Activated CD4-positive, CD25-positive, alpha-beta regulatory T cell treated with anti-CD3 and anti-CD28 coated beads, Interleukin-2, amount 50 U/mL, for 16 hours (primary cell): ENCODE measurements around the gene GTPBP1.

Experiments used
- DNase-seq: peaks from one replicate; pipeline ENCODE4 v3.0.0-alpha.2; 2020; ENCODE audit warnings: low read depth, low spot score

GTPBP1 gene

DNA sequence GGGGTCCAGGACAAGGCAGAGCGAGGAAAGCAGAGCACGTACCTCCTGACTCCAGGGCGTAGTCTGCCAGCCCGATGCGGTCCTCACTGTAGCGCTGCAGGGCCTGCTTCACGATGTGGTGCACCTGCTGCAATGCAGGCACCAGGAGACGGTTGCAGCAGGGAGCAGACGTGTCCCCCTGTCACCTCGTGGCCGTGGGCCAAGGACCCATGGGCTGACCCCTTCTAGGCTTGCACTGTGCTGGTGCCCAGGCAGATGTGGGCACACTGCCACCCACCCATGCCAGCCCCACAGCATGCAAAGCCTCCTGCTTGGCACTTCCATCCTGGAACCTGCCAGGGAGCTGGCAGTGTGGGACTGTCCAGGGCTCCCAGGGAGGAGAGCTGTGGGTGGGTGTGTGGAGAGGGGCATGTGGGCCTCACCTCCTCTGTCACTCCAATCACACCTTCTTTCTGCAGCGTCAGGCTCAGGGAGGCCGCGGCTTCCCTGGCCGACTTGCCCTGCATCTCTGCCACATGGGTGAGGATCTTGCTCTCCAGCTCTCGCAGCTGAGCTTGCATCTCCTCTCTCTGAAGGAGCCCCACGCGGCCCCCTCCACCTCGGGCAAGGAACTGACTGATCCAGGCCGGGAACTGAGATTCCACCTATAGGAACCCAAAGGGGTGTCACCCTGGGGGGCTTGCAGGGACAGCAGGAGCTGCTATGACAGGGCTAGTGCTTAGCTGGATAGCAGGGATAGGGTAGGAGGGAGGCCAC lies 33.7 kb downstream of the GTPBP1 start:
- DNase-seq, result no peak

DNA sequence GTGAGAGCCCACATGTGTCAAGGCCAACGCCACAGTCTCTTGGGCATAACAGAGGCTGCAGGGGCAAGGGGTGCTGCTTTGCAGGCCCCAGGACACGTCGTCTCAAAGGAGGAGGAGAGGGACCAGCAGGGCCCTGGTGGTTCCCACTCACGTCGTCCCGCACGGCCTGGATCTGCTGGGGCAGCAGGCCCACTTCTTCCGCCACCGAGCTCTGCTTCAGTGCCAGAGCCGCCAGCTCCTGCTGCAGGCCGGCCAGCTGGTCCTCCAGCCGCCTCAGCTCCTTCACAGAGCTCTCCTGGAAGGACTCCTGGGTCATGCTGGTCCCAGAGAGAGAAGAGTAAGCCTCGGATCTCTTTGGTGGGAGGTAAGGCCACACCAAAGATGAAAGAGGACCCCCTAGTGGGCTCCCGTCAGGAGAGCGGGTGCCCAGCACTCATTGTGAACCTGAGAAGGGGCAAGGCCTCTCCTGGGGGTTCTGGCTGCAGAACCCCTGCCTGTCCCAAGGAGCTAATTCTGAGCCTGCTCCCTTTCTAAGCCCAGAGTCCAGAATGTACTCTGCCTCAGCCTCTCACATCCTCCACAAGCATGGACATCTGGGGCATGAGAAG lies 34.5 kb downstream of the GTPBP1 start:
- DNase-seq, result no peak

DNA sequence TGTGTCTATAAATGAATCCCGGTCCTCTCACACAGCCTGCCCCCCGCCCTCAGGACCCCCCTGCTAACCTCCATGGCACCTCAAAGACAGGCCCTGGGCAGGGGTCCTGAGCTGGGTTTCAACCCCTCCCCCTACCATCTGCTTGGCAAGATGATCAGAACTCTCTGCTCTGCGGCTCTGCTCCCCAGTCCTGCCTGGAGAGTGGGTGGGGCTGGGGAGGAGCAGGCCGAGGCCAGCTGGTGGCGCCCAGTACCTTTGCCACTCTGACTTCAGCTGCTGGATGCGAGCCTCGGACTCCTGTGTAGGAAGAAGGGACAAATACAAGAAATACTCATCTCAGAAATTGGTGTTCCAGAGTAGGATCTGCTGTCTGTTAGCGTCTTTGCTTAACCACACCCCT lies 35.0 kb downstream of the GTPBP1 start:
- no peak for DNase-seq

DNA sequence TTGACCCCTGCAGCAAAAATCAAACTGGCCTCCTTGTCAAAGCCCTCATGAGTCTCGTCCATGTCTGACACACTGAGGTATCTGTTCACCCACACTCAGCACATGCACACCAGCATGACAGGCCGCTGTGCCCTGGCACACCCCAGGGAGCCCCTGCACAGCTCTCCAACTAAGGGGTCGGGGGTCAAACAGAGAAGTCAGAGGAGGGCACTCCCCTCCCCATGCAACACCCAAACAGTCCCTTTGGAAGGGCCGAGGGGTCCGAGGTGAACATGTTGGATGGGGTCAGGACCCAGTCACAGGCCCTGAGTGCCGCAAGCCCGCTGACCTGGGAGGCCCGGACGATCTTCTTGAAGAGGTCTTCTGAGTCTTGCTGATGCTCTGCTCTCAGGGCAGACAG lies 35.4 kb downstream of the GTPBP1 start:
- no peak for DNase-seq

DNA sequence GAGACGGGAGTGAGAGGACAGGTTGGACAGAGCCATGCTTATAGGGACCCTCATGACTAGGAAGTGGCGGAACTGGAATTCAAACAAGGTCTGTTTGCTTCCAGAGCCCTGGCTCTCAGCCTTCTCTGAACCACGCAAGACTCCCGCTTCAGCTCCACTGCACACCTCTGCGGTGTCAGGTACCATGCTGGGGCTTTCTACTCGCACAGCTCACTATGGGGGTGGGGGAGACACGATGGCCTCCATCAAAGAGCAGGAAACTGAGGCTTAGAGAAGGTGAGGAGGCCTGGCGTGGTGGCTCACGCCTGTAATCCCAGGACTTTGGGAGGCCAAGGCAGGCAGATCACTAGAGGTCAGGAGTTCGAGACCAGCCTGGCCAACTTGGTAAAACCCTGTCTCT lies 35.8 kb downstream of the GTPBP1 start:
- no peak for DNase-seq

DNA sequence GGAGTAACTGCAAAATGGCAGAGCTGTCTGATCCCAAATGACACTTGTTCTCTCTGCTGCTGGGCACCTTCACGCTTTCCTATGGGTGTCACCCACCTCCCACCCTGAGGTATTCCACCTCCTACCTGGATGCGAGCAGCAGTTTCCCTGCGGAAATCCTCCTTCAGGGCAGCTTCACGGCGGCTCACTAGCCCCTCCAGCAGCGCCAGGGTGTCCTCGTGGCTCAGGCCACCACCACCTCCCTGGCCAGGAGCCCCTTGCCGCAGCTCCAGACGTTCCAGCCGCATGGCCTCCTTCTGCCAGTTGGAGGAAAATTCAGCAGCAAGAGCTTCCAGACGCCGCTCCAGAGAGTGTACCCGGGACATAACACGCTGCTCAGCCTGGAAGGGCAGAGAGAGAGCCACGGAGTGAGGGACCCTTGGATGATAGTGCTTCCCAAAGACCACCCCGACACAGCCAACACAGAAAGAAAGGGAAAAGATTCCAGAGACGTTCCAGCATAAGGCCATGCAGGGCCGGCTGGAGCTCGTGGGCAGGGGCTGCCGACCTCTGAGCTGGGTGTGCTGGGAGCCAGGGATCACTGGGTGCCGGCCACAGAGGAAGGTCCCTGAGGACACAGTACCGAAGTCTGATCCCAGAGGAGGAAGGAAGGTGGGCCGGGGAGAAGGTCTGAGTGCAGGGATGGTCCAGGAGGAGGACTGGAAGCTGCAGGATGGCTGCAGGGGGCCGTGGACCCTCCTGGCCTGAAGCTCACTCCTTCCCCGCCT lies 36.6 kb downstream of the GTPBP1 start:
- no peak for DNase-seq

DNA sequence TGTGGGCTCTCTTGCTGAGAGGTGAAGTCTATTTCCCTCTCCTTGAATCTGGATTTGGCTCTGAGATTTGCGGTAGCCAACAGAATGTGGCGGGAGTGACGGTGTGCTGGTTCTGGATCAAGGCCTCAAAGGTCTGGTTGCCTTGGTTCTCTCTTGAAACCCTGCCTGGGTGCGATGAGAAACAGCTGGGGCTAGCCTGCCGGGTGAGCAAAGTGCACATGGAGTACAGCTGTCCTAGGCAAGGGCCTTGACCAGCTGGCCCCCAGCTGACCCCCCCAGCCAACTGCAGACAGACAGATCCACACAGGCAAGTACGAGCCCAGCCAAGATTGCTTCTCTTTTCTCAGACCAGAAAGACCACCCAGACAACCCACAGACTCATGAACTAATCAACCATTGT lies 39.2 kb downstream of the GTPBP1 start:
- no peak for DNase-seq

DNA sequence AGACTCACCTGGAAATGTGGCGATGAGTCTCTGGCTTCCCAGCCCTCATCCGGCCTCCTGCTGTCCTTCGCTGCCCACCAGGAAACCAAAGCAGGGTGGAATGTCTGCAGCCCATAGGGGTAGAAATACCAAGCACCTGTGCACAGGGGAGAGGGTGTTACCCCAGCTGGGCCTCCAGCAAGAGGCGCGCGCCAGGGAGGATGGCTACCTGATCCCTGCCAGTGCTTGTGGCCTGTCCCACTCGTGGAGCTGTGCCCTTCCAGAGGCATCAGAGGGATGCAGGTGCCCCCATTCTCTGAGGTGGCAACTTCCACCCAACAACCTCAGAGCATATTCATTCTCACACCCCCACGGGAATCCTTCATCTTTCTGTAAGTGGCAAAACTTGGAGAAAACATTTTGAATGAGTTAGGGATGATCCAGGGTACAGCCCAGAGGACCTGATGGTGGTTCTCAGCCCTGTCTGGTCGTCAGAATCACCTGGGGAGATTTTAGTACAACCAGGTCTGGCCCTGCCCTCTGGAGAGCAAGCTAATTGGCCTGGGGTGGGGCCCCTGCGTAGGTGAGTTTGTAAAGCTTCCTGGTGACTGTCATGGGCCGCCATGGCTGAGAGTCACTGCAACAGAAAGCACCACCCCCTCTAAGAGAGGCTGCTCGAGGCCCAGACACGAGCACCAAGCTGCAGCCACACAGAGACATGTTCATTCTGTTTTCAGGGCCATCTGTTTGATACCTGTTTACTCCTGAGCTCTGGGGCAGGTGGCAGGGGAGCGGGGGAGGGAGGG lies 40.1 kb downstream of the GTPBP1 start:
- DNase-seq, result no peak

DNA sequence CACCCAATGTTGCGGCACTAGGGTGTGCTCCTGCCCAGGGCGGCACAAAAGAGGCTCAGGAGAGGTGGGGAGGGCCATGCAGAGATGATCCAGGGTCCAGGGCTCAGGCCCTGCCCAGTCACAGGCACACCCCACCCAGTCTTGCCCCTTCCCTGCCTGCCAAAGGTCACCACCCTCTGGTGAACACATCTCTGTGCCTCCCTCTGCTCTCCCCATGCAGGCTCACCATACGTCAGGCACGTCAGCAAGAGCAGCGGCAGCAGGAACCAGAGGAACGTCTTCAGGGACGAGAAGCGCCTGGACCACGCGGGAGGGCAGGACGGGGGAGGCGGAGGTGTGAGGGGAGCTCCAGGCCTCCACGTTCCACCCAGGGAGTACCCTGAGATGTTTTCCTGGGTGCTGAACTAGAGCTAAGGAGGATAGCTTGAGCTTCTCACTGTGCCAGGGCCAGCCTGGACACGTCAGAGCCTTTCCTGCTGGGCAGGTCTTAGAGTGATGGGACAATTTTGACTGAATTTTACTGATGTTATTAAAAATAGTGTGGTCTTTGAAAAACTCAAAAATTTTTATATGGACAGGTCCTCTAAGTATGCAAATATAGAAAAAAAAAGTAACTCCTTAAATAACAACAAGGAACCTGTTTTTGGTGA lies 42.9 kb downstream of the GTPBP1 start:
- no peak for DNase-seq

DNA sequence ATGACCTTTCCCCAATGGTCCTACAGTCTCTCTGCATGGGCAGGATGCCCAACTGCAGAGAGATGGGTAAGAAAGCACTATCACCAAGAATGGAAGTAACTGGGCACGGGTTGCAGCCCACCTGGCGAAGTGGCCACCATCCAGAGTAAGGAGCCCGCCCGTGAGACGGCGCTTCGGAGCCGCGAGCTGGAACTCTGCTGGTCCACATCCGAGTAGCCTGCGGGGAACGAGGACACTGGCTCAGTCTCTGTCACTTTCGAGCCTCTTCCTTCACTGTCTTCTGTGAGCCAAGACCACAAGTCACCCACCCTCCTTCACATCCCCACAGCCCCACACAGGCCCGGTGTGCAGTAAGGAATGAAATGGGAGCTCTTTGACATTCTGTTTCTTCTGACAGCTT lies 44.4 kb downstream of the GTPBP1 start:
- DNase-seq, result no peak

DNA sequence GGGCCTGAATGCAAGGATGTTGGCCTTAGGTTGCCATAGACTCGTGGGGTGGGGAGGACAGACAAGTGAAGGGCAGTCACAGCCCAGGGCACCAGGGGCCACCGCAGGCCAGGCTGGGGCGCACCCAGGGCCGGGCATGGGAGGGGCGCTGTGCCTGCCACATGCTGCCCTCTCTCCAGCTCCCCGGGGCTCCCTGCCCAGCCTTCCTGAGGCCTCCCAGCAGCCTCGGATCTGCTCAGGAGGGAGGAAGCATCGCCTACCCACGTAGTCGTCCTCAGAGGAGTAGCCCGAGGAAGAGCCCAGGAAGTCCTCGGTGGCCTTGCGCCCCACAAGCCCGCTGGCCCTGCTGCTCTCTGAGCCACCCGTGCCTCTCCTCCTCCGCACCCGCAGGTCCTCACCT lies 44.9 kb downstream of the GTPBP1 start:
- no peak for DNase-seq

DNA sequence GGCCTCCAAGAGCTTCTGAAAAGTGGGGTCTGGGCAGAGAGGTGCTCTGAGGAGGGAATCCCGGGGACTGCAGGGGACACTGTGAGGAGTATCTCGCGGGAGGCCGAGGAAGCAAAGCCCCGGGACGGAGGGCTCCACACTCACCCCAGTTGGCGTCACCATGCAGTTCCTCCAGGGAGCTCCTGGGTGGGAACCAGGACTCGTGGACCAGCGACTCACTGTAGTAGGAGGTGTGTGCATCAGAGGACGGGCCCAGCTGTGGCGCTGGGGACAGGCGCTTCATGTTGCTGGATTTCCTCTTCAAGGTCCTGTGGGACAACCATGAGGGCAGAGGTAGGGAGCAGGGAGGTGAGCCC lies 45.3 kb downstream of the GTPBP1 start:
- DNase-seq, result no peak

DNA sequence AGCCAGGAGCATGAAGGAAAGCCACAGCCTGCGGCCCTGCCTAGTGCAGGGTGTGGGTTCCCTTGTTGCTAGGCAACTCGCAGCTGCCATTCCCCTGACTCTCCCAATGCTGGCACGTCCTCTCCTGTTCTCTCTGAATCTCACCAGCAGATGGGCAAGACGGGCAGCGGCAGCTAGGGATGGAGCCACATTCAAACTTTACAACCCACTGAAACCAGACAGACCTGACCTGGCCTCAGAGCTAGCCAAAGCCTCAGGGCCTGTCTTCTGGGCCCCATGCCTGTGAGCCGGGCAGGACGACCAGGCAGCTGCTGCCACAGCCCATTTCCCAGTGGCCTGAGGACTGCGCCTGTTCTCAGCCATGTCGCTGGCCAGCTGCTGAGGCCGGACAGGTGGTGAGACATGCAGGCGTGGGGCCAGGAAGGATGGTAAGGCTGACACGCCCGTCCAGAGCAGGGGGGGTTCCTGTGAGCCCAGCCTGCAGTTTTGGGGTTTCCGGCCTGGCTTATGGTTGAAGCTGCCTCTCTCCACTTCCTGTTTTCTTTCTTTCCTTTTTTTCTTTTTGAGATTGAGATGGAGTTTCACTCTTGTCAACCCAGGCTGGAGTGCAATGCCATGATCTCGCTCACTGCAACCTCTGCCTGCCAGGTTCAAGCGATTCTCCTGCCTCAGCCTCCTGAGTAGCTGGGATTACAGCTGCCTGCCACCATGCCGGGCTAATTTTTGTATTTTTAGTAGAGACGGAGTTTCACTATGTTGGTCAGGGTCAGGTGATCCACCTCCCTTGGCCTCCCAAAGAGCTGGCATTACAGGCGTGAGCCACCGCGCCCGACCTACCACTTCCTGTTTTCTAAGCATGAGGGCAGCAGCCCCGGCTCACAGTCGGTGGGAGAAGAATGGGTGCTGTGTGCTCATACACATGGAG lies 45.9 kb downstream of the GTPBP1 start:
- peak; percentile 48 for DNase-seq

DNA sequence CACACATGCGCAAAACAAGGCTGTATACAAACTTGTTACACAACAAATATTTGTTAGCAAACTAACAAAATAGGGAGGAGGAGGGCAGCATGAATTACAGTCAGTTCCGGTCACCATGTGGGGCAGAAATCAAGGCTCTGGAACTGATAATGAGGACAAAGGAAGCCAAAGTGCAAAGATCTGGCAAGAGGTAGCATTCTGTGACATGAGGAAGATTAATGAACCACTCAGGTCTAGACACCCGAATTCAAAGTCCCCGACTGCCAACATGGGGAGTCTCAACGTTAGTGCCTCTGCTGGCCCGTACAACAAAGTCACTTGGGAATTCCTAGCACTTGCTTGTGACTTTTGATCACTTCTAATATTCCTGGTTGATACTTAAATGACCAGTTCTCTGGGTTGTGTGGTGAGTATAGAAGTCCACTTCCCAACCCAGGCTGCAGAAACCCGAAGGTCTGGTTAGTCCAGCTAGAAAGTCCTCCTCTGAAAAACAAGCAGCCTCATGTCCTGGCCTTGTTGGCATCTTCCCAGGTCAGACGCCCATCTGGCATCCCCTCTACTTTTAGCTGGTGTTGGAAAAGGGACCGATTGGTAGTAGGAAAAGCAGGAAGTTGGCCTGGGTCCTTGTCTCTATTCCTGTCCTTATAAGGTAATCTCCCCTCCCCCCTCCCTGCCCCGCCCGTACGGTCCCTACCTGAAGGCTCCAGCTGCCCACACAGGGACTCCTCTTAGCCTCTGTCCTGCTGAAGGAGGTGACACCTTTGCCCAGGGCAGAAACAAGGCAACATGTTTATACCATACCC lies 48.4 kb downstream of the GTPBP1 start:
- DNase-seq, result no peak

DNA sequence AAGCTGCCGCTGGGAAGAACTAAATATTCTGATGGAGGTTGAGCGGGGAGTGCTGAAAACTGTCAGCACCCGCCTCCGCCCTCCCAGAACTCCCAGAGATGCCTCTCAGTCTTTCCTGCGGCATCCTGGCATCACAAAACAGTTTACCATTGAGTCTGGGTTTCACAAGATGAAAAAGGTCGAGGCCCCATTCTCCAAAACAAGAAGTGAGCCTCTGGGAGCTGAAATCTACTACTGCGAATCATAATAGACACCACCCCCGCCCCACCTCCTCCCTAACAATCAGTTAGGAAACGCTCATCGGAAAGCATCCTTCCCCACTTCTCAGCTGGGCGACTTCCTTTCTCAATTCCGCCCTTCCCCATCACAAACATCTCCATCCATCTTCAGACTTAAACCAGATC lies 49.0 kb downstream of the GTPBP1 start:
- no peak for DNase-seq

DNA sequence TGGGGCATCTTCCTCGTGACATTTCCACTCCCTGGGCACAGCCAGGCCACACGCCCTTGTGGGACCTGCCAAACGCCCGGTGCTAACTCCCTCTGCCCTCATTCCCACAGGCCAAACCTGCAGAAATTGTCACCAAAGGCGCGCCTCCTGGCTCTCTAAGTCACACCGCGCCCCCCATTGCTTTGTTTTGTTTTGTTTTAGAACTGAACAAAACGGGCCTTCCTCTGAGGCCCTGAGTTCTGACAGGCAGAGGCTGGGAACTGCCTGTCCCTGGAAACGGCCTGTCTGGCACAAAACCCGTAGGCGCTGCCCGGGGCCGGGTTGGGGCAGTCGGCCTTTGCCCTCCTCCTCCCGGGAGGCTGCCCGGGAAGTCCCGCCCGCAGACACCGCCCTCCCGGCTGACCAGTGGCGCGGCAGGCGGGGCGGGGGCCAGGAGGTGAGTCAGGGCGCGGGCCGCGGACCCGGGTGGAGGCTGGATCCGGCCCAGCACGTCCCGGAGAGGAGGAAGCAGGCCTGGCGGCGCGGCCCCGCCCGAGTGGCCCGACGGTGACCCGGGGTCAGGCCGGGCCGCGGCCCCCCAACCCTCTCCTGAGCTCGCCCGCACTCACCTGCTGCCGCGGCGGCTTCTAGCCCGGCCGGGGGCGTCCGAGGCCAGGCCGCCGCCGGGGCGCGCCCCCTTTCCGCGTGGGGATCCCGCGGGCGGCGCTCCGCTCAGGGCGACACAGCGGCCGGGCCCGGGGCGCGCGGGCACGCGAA lies 49.6 kb downstream of the GTPBP1 start:
- no peak for DNase-seq

DNA sequence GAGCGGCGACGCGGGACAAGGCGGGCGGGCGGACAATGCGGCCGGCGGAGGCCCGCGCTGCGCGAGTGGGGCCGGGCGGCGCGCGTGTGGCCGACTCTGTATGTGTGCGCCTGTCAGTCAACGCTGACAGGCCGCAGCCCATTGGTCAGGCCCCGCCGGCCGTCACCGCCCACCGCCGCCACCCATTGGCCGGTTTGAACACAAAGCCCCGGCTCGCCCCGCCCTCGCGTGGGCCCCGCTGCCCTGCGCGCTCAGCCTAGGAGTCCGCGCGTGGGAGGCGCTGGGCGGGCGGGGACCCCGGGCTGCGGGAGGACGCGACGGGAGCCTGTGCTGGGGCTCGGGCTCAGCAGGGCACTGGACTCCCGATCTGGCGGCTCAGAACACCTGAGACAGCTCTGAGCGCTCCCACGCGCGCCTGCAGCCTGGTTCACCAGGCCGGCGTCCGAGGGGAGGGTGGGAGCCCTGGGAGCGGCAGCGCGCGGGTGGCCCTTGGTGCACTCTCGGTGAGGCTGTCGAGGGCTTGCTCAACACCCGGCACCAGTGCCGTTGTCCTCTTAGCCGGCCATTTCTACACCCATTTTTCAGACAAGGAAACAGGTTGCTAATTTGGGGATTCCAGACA lies 50.3 kb downstream of the GTPBP1 start, which contains the start of gene SUN2:
SUN2 (minus strand) TSS at position 88 of the 622 bp plus-strand sequence. CDS start 3,370 bp downstream, outside the sequence.
- peak; percentile 86 for DNase-seq

DNA sequence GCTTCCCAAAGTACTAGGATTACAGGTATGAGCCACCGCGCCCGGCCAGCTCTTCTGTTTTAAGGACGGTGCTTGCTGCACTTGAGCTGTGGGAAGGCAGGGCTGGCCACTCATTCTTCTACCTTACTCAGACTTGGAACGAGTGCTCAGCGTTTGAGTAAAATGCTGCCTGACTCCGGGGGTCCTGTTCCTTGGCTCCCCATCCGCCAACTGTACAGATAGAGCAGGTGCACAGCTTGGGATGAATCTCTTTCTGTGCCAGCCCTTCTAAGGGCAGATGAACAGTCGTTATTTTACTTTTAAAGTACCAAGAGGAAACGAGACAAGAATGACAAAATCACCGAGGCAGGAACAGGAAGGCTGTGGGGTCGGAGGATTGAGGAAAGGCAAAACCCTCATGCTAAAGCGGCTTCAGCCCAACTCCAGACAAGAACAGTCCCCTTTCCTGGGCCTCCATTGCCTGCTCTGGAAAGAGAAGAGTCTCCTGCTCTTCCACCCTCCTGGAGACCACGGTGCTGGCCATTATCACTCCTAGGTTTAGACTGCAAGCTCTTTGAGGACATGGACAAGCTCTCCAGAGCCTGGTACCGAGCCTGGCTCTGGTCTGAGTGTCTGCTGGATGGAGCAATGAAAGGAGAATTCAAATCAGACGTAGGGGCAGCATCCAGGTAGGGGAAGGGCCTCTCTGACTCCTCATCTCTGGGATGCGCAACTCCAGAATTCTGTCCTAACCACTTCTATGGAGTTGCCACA lies 51.1 kb downstream of the GTPBP1 start:
- DNase-seq, result no peak
